HG03442 (cell line): Measurements from ENCODE around the gene APOBEC3A.
"Not testable (repeated sequence)": the region's sequence is repeated elsewhere in the genome, so short reads cannot be mapped to it uniquely, and the experiment has no call there.

Experiments
- ATAC-seq: cut with Tn5 transposase; IDR thresholded peaks from one replicate; pipeline ENCODE4 v1.9.1; 2021; ENCODE audit warnings: mild to moderate bottlenecking, moderate library complexity; ENCODE audit not compliant: unreplicated experiment

The APOBEC3A gene

DNA sequence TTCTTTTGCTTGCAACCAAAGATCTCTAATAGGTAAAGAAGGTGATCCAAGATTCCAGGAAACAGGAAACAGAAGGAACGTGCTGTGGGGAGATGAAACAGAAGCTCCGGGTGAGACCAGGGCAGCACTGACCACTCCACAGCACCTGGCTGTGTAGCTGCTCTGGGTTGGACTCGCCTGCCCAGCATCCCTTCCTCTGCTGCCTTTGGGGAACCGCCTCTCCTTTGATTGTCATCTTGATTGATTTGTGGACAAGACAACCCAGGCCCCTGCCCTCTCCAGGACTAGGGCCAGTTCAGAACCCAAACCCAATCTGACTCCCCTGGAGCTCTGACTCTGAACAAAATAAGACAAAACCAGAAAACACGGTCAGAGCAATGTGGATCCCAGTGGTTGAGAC, 14.7 kb upstream of the APOBEC3A start:
- no peak for ATAC-seq

DNA sequence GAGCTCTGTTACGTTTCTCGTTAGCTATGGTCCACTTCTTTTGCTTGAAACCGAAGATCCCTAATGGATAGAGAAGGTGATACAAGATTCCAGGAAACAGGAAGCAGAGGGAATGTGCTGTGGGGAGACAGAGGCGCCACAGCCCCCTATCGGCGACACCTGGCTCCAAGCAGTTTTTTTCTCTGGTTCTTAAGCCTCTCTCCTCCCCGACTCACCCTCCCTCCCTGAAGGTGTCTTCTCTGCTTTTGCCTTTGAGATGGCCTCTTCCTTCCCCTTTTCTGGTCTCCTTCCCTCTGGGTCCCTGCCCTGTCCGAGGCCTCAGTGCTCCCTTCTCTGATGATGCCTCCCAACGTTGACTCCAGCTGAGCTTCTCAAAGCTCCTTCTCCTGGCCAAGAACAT, 14.2 kb upstream of the APOBEC3A start:
- ATAC-seq: no peak

DNA sequence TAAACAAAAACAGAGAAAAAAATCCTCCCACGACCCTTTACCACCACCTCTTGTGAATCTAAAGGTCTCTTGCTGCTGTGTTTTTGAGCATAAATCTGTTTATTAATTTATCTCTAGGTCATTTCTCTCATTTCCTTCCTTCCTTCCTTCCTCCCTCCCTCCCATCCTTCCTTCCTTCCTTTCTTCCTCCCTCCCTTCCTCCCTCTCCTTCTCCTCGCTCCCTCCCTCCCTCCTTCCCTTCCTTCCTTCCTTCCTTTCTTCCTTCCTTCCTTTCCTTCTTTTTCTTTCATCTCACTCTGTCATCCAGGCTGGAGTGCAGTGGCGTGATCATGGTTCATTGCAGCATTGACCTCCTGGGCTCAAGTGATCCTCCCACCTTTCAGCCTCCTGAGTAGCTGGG, 13.5 kb upstream of the APOBEC3A start:
- no peak for ATAC-seq

DNA sequence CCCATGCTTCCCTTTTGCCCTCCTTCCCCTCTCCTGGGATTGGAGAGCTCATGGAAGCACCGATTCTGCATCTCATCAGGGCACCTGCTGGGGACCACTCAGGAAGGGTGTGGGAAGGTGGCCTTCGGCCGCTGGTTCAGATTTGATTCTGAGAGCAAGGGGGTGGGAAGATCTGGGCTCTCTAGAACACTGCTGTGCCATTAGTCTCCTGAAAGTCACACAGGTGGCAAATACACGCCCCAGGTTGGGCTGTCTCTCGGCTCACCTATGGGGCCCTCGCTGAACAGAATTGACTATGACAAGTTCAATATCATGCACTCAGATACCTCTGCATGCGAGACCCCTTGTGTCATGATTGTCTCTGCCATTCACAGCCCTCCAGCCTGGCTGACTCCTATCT, 12.8 kb upstream of the APOBEC3A start:
- no peak for ATAC-seq

DNA sequence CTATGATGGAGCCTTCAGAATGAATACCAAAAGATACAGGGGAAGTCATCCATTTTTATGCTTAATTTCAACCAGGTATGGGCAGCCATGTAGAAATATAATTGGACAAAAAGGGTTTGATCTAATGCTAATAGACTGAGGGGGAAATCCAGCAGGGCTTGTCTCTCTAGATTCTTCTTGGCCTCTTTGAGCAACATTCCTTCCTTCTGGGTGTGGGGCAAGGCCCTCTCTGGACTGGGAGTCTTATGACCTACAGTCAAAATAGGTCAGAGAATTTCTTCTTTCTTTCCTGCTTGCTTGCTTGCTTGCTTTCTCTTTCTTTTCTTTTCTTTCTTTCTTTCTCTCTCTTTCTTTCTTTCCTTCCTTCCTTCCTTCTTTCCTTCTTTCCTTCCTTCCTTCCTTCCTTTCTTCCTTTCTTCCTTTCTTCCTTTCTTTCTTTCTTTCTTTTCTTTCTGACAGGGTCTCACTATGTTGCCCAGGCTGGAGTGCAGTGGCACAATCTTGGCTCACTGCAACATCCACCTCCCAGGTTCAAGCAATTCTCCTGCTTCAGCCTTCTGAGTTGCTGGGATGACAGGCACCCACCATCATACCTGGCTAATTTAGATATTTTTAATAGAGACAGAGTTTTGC, 11.6 kb upstream of the APOBEC3A start:
- not testable (repeated sequence) for ATAC-seq

DNA sequence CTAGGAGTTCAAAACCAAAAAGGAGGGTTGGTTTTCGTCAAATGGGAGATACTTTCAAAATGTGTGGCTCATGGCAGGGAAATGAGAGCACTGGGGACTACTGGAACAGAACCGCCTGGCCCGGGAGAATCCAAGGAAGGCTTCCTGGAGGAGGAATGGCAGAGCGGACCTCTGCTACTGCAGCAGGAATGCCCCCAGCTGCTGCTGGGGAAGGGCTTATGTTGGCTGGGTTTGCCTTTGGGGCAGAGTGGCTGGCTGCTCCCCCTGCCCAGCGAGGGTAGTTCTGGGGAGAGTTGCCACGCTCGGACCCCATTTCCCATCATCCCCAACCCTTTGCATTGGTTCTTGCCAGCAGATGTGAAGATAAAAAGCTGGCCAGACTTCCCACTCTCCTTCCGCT, 10.6 kb upstream of the APOBEC3A start:
- no peak for ATAC-seq

DNA sequence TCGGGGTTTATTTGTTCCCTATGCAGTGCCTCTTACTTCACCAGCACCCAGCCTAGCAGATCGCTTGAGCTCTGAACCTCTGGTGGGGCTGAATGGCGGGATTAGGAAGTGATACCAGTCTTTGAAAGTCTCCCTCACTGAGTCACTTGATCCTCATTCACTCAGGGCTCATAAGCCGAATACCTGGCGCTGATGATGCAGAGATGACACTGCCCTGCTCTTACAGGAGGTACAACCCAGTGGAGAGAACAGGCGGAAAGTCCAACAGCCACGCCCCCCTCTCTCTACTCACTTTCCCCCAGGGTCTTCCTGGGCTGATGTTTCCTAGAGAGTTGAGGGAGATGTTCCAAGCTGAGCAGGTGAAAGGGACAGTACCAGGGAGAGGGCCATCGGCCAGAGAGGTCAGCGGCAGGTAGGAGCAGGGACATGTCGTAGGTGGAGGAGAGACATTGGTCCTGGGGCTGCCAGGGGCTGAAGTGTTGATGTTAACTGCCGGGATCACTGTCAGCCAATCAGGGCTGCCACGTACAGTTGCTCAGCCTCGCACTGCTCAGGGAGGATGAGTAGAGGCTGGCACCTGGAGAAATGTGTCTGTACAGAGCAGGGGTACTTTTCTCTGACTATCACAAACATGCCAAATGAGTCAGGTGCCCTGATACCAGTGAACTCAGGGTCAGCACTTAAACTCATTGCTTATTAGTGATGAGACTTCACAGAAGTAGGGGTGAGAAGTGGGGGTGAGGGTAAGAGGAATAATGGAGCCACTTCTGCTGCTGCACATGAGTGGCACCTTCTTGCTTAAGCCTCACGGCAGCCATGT, 9.9 kb upstream of the APOBEC3A start:
- no peak for ATAC-seq

DNA sequence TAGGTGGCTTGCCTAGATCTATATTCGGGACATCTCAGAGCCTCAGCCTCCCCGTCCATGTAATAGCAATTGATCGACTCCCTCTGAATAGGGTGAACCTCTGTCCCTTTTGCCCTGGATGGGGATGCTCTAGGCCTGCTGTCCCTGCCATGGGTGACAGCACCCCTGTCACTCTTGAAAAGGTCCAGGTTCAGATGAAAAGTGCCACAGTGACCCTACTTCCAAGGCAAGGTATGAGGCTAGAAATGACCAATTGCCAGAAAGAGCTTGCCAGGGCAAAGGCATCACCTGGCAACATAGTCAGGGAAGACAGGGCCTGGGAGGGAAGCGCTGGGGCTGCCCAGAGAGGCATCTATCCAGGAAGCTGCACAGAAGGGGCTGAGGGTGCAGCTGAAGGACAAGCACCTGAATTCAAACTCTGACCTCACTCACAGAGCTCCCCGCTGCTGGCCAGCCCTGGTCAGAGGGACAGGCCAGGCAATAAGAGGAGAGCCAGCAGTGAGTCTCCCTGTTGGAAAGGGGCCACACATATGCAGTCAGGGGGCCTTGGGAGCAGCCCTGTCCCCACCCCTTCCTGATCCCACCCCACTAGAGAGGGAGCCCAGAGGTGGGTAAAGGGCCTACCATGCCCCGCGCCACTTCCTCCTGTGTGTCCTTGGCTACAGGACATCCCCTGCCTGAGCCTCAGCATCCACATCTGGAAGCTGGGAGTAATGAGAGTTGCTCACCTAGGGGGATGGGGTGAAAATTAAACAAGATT, 9.0 kb upstream of the APOBEC3A start:
- no peak for ATAC-seq

DNA sequence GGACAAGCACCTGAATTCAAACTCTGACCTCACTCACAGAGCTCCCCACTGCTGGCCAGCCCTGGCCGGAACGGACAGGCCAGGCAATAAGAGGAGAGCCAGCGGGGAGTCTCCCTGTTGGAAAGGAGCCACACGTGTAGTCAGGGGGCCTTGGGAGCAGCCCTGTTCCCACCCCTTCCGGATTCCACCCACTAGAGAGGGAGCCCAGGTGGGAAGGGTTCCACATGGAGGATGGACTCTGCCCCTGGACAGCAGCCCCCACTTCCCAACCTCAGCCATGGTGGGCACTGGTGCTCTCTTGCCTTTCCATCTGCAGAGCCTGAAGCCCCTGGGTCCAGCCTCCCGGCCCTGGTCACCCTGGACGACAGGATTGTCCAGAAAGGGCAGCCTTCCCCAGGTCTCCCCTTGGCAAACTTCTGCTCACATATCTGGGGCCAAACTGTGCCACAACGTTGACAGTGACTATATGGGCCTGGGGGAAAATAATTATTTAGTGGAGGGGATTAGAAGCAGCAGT, 7.5 kb upstream of the APOBEC3A start:
- ATAC-seq: no peak

DNA sequence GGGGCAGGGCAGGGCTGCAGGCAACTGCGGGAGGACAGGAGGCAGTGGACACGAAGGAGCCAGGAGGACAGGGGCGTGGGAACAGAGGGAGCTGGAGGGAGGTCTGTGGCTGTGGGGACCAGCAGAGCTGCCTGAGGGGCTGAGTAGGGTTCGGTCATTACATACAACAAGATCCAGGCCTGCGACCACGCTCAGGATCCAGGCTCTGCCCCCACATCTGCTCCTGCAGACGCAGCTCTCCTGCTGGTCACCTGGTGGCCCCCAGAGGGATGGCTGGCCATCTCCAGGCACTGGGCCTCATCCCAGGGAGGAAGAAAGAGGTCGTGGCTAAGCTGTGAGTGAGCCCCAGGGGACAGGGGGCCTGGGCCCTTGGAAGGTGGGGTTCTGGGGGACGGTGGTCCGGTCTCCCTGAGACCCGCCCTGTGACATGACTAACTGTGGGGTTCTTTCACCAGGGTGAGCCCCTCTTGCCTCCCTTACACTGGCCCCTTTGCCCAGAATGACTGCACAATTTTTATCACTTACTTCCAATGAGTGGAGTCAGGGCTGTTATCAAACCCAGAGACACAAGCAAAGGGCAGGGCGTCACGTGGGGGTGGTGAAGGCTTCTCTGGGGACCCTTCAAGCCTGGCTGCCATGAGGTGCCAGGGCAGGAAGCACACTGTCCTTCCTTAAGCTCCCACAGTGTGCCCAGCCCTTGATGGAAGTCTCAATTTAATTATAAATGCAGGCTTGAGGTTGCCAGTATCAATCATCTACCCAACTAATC, 6.7 kb upstream of the APOBEC3A start:
- no peak for ATAC-seq

DNA sequence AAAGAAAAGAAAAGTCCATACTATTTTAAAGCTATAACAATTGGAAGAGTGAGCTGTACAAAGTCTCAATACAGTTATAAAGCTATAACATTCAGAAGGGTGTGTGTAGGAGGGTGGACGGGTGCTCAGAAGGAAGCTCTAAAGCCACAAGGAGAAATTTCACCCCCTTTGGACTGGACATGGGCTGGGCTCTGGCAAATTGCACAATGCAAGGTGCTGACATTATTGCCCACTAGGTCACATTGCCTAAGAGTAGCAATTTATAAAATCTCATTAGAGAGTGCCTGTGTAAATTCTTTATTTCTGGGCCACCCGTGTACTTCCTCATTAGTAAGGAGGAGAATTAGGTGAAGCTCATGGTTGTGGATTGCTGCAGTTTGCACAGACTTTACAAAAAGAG, 5.7 kb upstream of the APOBEC3A start:
- ATAC-seq: no peak

DNA sequence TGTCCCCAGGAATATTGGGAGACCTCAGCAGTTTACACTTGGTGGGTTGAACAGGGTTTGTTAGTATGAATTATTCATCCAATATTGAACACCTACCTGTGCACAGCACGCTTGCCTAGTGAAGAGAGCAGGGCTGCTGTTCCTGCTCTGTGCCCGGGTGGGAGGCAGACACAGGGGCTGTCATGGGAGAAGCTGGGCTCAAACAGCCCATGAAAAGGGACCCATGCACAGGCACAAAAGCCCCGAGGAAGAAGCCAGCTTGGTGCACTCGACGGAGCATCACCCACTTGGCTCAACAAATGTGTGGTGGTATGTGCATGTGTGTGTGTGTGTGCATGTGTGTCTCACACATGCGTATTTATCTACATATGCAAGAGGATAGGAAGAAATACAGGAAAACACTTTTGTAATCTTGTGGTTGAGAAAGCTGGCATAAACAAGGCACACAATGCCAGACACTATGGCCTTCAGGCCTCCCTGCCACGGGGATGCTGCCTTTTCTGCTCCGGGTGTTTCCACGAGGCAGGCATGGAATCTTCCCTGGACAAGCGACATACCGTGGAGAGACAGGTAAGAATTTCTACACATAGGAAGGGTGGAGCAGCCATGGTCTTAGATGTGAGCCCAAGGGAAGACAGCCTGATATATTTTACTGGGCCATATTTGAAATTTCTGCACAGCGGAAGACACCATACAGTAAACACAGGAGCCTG, 5.0 kb upstream of the APOBEC3A start:
- no peak for ATAC-seq

DNA sequence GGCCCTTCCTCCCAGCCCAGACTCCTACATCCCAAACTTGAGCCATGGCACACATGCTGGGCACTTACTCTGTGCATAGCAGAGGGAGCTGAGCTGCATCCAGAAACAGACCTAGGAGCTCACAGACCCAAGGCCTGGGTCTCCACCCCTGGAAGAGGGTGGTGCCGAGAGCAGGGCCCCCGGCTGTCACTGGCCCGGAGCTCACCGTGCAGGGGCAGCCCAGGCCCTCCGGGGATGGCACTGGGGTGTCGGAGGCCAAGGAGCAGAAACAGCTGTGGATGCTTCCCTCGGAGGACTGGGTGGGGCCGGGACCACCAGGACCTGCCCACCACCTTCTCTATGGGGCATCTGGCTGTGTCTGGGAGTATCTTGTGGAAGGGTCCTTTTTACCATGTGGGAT, 4.3 kb upstream of the APOBEC3A start:
- ATAC-seq: no peak

DNA sequence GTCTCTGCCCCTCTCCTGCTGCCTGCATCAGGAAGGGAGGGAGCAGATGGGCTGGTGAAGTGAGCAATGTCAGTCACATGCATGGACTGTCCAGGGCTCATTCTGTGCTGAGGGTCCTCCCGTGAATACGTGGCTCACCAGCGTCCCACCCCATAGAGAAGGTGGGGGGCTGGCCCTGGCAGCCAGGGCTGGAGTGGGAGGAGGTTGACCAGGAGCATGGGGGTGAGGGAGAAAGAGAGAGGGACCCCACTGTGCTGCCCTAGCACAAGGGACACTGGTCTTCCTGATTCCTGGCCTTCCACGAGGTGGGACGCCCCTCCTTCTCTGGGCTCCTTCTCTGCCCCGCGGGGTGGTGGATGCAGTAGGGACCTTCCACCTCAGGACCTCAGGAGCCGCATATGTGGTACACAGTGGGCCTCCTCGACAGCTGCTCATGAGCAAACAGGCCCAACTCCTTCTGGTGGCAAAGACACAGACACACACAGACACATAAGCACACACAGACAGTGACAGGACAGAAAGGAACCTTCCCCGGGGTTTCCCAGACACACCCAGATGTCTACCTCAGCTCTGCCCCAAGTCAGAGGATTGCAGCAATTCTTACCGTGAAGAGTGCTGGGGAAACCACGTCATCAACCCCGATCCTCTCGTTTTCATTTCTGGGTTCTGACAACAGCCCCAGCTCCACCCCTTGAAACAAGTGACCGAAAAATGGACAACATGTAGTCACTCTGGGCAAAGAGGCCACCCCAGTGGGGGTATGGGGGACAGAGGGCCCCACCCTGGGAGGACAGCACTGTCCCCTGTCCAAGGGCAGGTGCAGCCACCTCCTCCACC, 3.6 kb upstream of the APOBEC3A start:
- ATAC-seq: peak; percentile 76

DNA sequence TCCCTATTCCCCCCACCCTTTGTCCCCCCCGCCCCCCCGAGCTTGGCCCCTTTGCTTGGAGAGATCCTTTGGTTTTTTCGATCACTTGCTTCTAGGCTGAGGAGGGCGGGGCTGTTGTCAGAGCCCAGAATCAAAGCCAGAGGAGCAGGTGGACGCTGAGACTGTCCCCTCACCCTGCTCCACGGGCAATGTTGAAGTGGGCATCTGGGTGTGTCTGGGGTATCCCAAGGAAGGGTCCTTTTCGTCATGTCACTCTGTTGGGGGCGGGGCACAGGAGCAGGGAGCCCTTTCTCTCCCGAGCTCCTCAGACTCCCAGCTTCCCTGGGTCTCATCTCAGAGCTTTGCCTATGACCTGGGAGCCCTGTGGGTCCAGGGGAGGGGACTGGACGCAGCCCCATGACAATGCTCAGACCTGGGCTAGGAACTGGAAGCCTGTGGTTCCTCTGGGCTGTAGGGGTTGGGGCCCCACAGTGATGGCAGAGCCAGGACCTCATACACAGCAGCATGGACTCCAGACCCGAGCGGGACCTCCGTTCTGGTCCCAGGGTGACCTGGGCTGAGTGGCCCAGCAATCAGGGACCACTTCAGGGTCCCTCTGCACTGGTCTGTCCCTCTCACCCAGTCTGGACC, 2.9 kb upstream of the APOBEC3A start:
- ATAC-seq: no peak

DNA sequence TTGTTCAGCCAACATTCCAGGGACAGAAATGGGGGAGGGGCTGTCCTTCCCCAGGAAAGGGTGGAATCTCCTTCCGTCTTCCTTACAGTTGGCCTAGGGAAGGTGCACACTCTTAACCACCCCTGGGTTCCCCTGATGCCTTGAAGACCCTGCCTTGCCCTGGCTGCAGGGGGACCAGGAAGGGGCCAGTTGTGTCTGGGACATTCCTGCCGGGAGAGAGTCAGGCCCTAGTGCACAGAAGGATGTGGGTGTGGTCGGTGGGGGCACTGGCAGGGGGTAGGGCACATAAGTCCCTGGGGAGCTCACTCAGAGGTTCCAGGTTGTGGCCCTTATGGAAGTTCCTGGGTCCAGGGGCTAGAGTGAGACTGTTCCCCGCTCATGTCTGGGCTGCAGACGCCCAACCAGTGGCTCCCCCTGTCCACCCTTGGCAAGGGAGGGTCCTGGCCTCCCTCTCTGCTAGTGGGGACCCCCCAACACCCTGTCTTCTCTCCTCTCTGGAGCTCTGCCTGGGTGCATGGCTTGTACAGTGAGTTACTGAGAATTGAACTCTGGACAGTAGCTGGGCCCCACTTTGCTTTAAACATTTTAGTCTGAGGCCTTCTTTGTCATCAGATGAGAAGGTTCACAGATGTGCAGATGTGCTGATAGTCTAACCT, 2.0 kb upstream of the APOBEC3A start:
- ATAC-seq: no peak

DNA sequence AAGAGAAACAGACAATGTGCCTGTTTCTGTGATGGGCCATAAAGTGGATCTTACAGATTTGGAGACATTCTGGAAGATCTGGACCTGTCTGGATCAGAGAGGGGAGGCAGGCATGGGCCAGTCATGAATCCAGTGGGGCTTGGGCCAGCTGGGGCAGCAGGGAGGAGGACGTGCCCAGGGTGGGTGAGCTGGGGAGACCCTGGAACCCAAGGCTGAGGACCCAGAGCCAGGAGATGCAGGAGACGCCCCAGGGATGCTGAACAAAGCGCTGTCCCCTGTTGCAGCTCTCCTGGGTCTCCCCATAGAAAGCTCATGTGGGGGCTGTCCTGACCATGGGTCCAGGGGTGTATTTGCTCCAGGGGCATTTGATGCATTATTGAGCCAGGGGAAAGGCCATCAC, 1.5 kb upstream of the APOBEC3A start:
- ATAC-seq: no peak

DNA sequence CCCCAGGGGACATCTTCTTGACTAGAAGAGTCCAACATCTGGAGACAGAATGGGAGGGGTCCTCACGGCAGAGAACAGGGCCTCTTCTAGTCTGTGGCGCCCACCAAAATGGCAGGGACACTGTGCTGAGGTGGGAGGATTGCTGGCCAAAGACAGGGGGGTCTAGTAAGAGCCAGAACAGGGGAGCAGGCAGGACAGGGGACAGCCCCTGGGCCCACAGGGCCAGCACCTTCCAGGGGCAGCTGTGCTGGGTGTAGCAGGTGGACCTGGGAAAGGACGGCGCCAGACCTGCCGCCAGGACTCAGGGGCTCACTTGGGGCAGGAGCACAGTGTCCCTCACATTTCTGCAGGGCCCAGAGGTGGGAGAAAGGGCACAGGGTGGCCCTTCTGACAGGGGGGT, 858 bp upstream of the APOBEC3A start:
- ATAC-seq: no peak
